Retinal pigment epithelial cell (primary cell): ENCODE data around the gene ADAMTSL5.

Experiments
- DNase-seq: peaks from one replicate; pipeline ENCODE4 v3.0.0-alpha.2; 2010; ENCODE audit warnings: low read depth
- H3K4me3 ChIP-seq: 2 replicates; pipeline ENCODE4 v1.5.1; 2011; ENCODE audit warnings: mild to moderate bottlenecking, low read length, control low read depth, moderate library complexity
- TF ChIP-seq, protein P1 (sequence below): conservative IDR thresholded peaks from 2 replicates; pipeline ENCODE4 v1.5.1; 2011; ENCODE audit warnings: low read depth, low read length, control low read depth, inconsistent platforms

ADAMTSL5 gene

DNA sequence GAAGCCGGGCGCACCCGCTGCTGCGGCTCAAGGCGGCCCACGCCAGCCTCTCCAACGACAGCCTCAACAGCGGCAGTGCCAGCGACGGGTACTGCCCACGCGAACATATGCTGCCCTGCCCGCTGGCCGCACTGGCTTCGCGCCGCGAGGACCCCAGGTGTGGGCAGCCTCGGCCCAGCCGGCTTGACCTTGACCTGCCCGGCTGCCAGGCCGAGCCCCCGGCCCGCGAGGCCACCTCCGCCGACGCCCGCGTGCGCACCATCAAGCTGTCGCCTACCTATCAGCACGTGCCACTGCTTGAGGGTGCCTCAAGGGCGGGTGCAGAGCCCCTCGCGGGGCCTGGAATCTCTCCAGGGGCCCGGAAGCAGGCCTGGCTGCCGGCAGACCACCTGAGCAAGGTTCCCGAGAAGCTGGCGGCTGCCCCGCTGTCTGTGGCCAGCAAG, 46.8 kb downstream of the ADAMTSL5 start:
- TF ChIP-seq, protein P1, sequence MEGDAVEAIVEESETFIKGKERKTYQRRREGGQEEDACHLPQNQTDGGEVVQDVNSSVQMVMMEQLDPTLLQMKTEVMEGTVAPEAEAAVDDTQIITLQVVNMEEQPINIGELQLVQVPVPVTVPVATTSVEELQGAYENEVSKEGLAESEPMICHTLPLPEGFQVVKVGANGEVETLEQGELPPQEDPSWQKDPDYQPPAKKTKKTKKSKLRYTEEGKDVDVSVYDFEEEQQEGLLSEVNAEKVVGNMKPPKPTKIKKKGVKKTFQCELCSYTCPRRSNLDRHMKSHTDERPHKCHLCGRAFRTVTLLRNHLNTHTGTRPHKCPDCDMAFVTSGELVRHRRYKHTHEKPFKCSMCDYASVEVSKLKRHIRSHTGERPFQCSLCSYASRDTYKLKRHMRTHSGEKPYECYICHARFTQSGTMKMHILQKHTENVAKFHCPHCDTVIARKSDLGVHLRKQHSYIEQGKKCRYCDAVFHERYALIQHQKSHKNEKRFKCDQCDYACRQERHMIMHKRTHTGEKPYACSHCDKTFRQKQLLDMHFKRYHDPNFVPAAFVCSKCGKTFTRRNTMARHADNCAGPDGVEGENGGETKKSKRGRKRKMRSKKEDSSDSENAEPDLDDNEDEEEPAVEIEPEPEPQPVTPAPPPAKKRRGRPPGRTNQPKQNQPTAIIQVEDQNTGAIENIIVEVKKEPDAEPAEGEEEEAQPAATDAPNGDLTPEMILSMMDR, result no peak
- no peak overlapping the region for H3K4me3 ChIP-seq
- DNase-seq, result no peak

DNA sequence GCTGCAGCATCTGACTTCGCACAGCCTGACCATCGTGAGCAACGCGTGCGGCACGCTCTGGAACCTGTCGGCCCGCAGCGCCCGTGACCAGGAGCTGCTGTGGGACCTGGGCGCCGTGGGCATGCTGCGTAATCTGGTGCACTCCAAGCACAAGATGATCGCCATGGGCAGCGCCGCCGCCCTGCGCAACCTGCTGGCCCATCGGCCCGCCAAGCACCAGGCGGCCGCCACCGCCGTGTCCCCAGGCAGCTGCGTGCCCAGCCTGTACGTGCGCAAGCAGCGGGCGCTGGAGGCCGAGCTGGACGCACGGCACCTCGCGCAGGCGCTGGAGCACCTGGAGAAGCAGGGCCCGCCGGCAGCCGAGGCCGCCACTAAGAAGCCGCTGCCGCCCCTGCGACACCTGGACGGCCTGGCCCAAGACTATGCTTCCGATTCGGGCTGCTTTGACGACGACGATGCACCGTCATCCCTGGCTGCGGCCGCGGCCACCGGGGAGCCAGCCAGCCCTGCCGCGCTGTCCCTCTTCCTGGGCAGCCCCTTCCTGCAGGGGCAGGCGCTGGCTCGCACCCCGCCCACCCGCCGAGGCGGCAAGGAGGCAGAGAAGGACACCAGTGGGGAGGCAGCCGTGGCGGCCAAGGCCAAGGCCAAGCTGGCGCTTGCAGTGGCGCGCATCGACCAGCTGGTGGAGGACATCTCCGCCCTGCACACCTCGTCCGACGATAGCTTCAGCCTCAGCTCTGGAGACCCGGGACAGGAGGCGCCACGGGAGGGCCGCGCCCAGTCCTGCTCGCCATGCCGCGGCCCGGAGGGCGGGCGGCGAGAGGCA, 47.4 kb downstream of the ADAMTSL5 start:
- DNase-seq, result no peak
- no peak overlapping the region for H3K4me3 ChIP-seq
- TF ChIP-seq, protein P1, result peak; percentile 36

DNA sequence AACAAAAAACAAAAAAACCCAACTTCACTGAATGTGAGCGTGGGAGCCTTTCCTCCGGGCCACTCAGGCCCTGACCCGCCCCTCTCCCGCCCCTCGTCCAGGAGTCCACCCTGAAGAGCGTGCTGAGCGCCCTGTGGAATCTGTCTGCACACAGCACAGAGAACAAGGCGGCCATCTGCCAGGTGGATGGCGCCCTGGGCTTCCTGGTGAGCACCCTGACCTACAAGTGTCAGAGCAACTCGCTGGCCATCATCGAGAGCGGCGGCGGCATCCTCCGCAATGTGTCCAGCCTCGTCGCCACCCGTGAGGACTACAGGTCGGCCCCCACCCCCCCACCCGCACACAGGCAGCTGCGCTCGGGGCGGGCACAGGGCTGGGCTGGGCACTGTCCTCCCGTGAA, 51.0 kb downstream of the ADAMTSL5 start:
- no peak overlapping the region for H3K4me3 ChIP-seq
- TF ChIP-seq, protein P1, result no peak
- DNase-seq, result no peak

DNA sequence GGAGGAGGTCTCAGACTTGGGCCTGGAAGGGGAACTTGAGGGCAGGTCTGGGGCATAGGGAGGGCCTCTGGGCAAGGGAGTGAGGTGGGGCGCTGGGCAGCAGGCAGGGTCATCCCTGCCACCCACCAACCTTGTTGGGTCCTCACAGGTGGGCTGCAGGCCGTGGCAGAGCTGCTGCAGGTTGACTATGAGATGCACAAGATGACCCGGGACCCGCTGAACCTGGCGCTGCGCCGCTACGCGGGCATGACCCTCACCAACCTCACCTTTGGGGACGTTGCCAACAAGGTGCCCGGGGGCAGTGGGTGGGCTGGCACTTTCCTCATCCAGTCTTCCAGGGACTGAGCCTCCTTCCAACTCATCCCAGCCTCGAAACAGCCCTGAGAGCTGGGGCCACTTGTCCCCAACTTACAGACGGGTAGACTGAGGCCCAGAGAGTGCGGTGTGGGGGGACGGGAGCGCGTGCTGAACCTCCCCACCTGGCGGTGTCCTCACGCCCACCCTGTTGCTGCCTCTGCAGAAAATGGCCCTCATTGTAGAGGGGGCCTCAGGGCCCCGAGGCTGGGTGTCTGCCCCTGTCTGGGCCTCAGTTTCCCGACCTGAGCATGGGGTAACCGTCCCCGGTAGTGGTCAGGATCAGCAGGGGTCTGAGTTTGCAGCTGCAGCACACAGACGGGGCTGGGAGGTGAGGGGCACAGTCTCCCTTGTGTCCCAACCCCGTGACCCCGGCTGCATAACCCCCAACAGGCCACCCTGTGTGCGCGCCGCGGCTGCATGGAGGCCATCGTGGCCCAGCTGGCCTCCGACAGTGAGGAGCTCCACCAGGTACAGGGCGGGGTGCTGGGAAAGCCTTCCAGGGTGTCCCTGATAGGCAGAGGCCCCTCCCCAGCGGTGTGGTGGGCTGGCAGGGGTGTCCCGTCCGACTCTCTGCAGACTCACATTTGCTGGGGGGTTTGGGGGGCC, 52.5 kb downstream of the ADAMTSL5 start:
- no peak for DNase-seq
- TF ChIP-seq, protein P1, result no peak
- H3K4me3 ChIP-seq, result no peak overlapping the region

DNA sequence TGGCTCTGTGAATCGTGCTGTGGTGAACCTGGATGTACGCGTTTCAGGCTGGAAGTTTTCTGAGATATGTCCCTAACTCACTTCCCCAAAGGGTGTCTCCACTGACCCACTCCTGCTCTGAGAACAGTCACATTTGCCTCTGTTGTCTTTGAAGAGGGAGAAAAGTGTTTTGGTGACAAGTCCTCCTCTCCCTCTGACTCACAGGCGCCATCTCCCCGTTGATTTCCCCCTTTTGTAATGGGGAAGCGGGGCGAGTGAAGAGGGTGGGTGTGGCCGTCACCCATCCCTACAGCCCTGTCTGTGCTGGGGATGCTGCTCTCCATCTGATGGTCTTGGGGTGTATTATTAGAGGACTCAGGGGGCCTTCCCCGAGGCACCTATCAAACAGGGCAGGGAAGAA, 53.3 kb downstream of the ADAMTSL5 start:
- TF ChIP-seq, protein P1, result no peak
- no peak overlapping the region for H3K4me3 ChIP-seq
- no peak for DNase-seq

DNA sequence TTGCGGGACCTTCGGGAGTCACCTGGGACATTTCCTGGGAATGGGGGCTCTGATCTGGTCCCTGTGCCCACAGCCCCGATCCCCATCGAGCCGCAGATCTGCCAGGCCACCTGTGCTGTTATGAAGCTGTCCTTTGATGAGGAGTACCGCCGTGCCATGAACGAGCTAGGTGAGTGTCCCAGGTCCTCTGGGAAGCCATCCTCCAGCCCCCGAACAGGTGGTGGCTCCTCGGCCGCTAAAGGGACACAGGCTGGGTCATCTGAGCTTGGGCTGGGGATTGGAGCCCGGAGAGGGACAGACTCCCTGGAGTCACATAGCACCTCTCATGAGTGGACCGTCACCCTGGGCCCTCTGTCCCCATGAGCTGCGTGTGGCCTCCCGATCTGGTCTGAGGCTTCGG, 54.9 kb downstream of the ADAMTSL5 start:
- H3K4me3 ChIP-seq, result no peak overlapping the region
- DNase-seq, result no peak
- TF ChIP-seq, protein P1, result no peak
